Ovary (tissue), 3 donors: ENCODE results near the gene DDX24.

ENCODE experiments used
- CTCF ChIP-seq, 3 donors: fragments of 450-650 bp in 2 of 3; fragments of 200-600 bp in 1 of 3; IDR thresholded peaks; one replicate each; pipeline versions ENCODE4 v1.5.1 to v1.8.0; 2016 to 2022; ENCODE audit warnings: antibody characterized with exemption in 3 of 3, mild to moderate bottlenecking in 1 of 3
- POLR2A ChIP-seq: fragments of 450-650 bp; IDR thresholded peaks from one replicate; pipeline ENCODE4 v1.6.1; 2017; ENCODE audit warnings: antibody characterized with exemption, mild to moderate bottlenecking, moderate library complexity
- donor health status: DM: no; HTN: no; CAD: no.

- TF ChIP-seq CTCF (IDR thresholded peaks at IDR 0.05) (no peak), POLR2A (no peak)
Observed at GRCh38 chr14:94038510-94038909, 42.5 kb downstream of the DDX24 start.
